Activated T-cell treated with anti-CD3 and anti-CD28 coated beads for 1 hour (primary cell): ENCODE data around the gene PINK1.

Source experiments
- DNase-seq: peaks from one replicate; pipeline ENCODE4 v3.0.0-alpha.2; 2020; ENCODE audit warnings: low read depth

PINK1 gene

DNA sequence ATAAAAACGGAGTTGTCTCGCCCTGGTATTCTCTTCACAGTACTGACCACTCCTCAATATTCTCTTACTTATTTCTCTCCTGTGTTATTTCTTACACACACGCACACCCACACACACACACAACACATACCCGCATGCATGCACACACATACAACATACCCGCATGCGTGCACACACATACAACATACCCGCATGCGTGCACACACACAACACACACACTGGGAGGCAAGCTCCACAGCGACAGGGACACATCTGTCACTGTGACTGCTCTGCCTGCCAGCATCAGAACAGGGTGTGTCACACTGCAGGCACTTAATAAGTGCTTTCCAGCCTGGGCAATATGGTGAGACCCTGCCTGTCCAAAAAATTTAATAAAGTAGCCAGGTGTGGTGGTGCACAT is 48.7 kb downstream of the PINK1 start:
- DNase-seq = no peak

DNA sequence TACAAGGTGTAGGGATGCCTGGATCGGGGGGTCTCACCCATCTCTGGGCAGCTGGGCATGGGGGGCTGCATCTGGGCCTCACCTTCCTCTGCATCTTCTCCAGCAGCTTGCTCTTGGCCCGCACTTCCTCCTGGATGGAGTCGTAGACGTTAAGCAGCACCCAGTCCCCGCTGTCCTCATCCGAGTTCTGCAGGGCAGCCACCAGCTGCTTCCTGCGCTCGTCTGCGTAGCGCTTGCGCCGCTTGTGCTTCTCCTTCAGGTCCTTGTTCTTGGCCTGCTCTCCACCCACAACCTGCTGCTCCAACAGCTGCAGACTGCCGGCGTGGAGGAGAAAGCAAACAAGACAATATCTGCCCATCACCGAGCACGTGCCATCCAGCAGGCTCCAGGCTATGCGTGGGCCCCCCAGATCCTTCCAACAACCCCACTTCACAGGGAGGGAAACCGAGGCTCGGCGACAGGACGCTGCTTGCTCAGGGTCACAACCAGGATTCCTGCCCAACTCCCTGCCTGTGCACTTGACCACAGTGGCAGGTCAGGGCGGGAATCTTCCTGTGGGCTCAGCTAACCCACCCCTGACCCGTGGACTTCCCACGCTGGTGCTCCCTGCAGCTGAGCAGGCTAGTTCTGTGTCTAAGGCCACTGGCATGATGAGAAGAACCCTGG is 49.4 kb downstream of the PINK1 start:
- DNase-seq = no peak

DNA sequence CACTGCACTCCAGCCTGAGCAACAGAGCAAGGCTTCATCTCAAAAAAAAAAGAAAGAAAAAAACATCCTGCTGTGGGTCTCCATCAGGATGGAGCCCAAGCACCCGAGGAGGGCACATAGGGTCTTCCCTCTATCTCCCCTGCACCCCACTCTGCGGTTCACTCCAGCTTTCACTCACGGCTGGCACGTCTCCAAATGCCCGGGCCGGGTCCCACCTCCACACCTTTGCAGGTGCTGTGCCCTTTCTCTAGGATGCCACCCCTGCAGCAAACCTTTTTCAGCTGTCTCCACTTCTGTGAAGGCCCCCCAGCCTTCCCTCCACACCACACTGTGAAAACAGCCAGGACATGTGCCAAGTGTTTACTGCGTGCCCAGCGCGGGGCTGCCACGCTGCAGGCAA is 50.4 kb downstream of the PINK1 start:
- no peak for DNase-seq

DNA sequence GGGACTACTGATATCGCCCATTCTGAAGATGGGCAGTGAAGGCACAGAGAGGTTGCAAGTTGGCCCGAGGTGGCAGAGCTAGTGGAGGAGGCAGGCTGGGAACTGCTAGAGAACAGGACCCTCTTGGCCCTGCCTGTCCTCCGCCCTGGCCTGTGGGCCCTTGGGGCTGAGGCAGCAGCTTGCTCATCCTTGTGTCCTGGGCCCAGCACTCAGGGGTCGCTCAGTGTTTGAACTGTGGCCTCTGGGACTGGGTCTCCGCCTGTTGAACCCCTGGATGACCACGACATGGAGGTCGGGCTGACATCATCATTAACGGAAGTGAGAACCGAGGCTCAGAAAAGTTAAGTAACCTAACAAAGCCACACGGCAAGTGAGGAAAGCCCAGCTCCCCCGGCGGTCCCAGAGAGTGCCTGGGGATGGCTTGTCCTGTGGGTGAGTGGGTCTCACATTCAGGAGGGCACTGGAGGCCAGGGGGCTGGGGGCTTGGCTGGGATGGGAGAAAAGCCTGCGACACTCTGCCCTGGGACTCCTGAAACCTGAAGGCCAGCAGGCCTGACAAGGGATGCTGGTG is 50.9 kb downstream of the PINK1 start:
- no peak for DNase-seq

DNA sequence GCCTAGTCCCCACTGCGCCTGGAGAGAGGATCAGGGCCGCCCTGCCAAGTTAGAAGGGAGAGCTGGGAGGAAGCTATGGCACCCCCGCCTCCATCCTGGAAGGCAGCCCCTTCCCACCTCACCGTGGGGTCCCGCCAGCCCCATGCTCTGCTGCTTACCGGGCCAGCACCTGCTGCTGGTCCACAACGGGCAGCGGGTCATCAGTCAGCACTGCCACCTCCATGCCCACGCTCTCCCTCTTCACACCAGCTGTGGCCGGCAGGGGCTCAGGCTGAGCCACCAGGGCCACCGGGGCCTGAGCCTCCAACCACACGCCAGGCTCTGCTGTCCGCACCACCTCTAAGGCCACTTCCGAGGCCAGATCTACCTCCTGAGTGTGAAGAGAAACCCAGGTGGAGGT is 51.4 kb downstream of the PINK1 start:
- no peak for DNase-seq

DNA sequence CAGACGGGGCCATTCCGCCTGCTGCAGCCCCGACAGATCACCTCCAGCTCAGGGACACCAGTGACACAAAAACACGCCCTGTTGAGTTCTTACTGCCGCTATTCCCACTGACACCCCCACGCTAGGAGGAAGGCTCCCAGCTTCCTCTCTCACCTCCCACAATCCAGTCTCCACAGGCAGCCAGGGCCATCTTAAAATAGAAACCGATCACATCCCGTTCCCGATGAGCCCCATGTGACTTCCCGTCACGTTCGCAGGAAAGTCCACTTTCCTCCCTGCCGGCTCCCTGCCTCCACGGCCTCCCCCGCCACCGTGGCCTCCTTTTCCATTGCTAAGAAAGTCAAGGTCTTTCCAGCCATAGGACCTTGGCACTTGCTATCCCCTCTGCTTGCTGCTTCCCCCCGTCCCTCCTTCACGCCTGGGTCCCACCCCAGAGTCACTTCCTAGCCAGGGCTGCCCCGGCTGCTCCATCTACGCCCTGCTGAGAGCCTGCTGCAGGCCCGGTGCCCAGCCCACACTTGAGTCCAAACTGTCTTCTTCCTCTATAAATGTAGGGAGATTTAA is 51.9 kb downstream of the PINK1 start:
- DNase-seq = no peak

DNA sequence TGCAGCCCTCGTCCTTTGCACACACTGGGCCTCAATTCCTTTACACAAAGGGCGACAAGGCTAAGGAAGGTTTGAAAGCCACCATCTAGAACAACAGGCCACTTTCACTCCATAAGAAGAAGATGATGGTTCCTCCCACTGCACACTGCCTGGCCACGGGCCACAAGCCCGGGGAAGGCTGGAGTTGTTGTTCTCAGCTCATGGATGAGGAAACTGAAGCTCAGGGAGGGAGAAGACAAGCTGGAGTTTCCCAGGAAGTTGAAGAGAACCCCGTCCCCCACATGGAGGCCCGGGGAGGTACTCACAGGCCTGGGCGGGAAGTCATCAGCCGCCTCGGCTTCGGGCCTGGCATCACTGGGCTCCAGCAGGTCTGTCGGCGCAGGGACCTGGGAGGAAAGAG is 52.5 kb downstream of the PINK1 start:
- DNase-seq = no peak

DNA sequence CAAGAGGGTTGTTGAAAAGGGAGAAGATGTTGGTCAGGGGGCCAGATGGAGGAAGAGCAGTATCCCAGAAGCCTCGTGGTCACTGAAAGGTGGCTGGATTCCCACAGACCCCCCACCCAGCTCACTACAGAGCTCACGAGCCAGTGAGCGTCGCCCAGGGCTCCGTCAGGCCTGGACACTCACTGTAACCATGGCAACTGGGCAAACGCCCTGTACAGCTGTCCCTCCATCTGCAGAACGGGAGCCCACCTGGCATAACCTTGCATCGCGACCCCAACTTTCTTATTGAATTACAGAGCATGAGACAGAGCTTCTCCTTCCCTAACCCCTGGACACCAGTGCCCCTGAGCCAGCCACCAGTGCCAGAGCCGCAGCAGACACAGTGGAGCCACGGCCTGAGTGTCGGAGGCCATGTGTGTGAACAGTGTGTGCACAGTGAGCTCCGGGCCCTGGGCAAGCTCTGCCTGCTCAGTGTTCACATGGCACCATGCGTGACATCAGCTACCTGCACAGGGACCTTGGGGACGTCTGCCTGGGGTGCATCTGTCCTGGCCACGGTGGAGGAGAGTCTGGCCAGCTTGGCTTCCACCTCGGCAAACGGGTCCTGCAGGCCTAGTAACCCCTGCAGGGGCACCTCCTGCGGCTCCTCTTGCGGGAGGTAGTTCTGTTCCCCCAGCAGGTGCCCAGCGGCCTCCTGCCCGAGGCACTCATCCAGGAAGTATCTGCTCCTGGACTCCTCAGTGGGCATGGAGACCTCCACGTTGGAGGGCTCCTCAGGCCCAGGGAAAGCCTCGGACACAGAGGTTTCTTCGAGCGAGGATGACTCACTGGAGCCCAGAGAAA is 53.8 kb downstream of the PINK1 start:
- no peak for DNase-seq

DNA sequence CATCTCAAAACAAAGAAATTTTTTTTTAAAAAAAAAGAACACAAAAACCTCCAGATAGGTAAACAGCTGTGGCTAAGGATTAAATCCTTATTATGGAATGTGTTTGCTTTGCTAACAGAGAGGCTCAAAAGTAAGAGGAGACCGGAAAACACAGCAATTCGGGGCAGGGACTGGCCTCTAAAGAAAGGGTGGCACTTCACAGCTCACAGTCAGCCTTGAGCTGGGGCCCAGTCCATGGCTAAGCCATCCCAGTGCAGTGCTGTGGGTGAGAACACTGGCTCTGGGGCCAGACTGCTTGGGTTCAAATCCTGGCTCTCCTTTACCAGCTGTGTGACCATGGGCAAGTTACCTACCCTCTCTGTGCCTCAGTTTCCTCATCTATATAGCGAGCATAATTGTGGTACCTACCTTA is 56.4 kb downstream of the PINK1 start:
- DNase-seq = no peak

DNA sequence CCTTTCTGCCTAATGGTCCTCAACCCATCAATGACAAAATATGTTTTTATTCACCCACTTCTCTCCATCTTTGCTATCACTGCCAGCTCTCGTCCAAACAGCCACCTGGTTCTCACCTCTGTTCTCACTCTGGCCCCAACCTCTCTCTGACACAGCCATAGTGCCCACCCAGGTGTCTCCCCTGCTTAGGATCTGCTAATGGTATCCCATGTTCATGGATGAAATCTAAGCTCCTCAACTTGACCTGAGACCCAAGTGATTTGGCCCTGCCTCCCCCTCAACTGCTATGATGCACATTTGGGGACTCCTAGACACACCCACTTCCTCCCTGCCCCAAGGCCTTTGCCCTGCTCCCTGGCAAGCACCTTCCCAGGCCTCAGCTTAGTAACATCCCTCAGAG is 58.6 kb downstream of the PINK1 start:
- DNase-seq = no peak

DNA sequence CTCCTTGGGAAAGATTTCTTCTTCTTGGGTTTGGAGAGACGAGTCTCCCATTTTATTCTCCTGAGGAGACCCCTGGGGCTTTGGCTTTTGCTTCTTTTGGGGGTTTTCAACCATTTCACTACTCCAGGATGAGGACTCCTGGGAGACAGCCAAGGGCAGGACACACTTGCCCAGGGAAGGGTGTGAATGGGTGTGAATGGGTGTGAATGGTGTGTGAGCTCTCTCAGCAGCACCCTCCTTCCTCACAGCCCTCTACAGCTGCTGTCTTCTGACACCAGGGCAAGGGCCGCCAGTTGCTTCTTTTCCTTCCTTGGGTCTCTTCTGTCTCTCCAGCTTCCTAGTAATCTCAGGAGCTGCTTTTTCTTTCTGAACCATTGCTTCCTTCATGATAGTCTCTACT is 60.4 kb downstream of the PINK1 start:
- DNase-seq = no peak

DNA sequence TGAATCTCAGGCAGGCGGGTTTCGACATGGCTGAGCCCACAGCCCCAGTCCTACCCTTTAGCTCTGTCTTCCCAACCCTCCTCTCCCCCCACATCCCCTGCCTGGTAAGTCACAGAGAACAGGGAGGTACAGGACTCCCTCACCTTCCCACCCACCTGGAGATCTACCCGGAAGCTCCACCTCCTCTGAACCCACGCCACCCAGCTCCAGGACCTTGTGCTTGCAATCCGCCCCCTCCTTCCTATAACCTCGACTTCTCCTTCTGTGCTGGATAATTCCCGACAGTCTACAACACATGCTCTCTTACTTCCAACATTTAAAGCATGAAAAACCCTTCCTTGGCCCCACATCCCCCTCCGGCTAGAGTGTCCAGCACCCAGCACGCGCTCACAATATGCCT is 62.3 kb downstream of the PINK1 start:
- DNase-seq = no peak

DNA sequence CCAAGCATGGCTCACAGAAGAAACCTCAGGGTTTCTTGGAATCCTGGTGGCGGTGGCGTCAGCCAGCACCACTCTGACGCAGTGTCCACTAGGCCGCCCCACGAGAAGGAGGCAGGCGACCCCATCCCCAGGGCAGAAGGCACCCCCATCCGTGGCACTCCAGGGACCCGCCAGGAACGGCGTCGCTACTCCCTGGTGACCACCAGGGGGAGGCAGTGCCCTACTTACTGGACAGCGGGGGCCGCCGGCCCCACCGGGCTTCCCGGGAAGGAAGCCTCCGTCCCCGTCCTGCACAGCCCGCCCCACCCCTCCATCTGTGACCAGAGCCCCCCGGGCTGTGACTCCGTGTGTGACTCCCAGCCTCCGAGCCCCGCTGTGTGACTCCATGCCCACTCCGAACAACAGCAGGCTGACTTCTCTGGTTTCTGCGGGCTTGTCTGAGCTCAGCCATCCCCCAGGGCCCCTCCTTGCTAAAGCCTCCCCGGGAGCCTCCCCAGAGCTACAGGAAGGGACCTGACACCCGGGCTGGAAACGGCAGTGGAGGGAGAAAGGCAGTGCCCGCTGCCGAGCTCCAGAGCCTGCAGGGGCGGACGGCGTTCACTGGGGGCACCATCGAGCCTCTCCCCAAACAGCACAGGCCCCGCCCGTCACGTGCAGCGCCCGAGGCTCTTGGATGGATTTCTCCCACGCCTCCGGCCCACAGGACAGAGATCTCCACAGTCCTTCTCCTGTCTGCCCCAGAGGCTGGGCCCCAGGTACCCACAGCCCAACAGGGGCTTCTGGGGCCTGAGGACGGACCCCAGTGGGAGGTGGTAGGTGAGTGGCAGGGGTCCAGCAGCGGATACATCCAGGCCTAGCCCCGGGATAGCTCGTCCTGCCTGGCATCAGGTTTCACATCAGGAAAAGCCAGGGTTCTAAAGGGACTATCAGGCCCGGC is 63.4 kb downstream of the PINK1 start:
- peak; percentile 61 for DNase-seq

DNA sequence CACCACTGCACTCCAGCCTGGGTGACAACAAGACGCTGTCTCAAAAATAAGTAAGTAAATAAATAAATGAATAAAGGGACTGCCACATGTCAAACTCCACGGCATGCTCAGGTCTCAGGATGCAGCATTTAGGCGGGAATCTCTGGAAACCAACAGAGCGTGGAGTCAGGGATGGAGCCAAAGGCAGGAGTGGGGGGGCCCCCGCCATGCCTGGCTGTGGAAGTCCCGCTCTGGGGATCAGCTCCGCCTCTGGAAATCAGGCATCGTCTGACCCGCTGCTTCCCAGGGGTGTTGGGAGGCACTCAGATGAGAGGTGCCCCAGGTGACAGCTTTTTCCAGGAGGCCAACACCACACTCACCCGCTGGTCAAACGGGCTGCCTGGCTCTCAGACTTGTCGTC is 64.3 kb downstream of the PINK1 start:
- no peak for DNase-seq

DNA sequence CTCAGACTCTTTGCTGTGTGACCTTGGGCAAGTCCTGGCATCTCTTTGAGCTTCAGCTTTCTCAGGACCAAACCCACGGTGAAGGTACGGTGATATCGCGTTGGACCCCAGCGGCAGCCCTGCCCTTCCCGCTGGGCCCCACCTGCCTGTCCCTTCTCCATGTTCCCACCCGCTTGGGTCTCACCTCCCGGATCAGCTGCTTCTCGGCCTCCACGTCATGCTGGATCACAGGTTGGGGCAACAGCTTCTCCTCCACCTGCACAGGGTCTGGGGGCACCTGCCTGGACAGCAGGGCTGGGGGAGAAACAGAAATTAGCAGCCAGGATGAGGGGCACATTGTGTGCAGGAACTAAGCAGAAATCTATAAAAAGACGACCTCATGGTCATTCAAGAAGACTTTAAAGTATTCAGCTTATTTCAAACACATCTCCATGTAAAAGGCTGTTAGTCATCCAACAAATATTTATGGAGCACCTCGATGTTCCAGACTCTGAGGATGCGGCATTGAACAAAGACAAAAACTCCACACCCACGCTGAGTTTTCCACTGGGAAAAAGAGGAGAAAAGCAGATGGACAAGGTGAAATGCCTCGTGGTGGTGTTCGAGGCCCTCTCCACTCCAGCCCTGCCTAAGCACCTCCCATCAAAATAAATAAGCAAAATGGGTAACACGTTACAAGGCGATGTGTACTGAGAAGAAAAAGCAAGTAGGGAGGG is 65.1 kb downstream of the PINK1 start:
- no peak for DNase-seq

DNA sequence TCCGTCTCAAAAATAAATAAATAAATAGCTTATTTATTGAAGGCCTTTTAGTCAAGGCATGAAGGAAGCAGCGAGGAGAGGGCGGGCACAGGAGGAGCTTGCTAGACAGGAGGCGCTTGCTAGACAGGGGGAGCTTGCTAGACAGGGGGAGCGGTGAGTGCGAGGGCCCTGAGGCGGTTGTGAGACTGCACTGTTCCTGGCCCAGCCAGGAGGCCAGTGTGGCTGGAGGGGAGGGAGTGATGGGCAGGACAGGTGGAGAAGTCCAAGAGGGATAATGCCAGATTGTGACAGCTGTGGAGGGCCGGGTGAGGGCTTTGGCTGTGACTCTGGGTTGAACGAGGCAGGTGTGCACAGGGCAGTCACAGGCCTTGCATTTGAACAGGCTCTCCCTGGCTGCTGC is 66.3 kb downstream of the PINK1 start:
- DNase-seq = no peak

DNA sequence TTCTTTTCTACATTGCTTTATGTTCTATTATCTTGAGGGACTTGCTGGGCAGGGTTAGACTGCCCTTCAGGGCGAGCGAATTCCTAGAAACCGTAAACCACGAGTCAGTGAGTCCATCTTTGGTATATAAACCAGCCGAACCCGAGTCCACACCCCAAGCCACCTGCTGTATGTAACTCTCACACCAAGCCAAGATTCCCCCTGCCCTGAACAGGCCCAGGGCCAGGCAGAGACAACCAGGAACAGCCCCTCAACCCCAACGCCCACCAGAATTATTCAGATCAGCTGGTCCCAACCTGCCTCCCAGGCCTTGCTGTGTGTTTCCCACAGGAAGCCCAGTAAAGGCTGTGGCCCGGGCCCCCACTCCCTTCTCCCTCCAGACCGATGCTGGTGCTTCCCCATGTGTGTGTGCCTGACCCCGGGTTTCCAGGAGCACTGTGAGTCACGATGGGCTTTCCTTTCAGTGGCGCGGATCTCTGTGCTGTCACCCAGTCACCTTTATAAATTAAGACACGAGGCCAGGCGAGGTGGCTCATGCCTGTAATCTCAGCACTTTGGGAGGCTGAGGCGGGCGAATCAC is 67.5 kb downstream of the PINK1 start:
- DNase-seq = no peak
